Fibroblast of lung (primary cell): Measurements from ENCODE around the gene SLC6A2. TPM values are rescaled to one million over a fixed set of nuclear protein-coding genes. Genes with fewer than 3 reads are reported as not detected.

ENCODE experiments used
- DNase-seq, 2 donors: peaks; one replicate each; pipeline versions ENCODE4 v3.0.0 to v3.0.0-alpha.2; 2010; ENCODE audit warnings: low read depth in 2 of 2
- H2AFZ ChIP-seq: 2 replicates; pipeline ENCODE4 v1.5.1; 2012; ENCODE audit warnings: low read length, control low read depth, inconsistent platforms
- H3K27ac ChIP-seq: 2 replicates; pipeline ENCODE4 v1.5.1; 2011; ENCODE audit warnings: low read length, control low read depth; ENCODE audit not compliant: insufficient read depth
- H3K27me3 ChIP-seq: 2 replicates; pipeline ENCODE4 v1.5.1; 2011; ENCODE audit warnings: mild to moderate bottlenecking, low read length; ENCODE audit not compliant: control insufficient read depth, insufficient read depth
- H3K36me3 ChIP-seq: 2 replicates; pipeline ENCODE4 v1.5.1; 2011; ENCODE audit warnings: low read length; ENCODE audit not compliant: control insufficient read depth, insufficient read depth
- H3K4me1 ChIP-seq: 2 replicates; pipeline ENCODE4 v1.5.1; 2011; ENCODE audit warnings: low read length; ENCODE audit not compliant: control insufficient read depth, insufficient read depth; ENCODE audit errors: extremely low read depth
- H3K4me2 ChIP-seq: 2 replicates; pipeline ENCODE4 v1.5.1; 2011; ENCODE audit warnings: low read length, control low read depth; ENCODE audit not compliant: insufficient read depth; ENCODE audit errors: extremely low read depth
- H3K4me3 ChIP-seq, 4 experiments: fragments of 200-600 bp in 1 of 4; sonication (generic) in 1 of 4; replicated peaks in 1 of 4; 2 replicates each; pipeline ENCODE4 v1.5.1; 2011 to 2016; ENCODE audit warnings: low read length in 4 of 4, low read depth in 3 of 4, mild to moderate bottlenecking in 3 of 4, control low read depth in 2 of 4, inconsistent platforms in 1 of 4, mixed read lengths in 1 of 4; ENCODE audit not compliant: insufficient read depth in 1 of 4; ENCODE audit errors: control extremely low read depth in 1 of 4
- H3K79me2 ChIP-seq: 2 replicates; pipeline ENCODE4 v1.5.1; 2012; ENCODE audit warnings: mild to moderate bottlenecking, low read length, inconsistent platforms; ENCODE audit not compliant: control insufficient read depth, insufficient read depth
- H3K9ac ChIP-seq: 2 replicates; pipeline ENCODE4 v1.5.1; 2011; ENCODE audit warnings: mild to moderate bottlenecking, low read length, control low read depth; ENCODE audit not compliant: insufficient read depth
- H3K9me3 ChIP-seq: 2 replicates; pipeline ENCODE4 v1.5.1; 2012; ENCODE audit warnings: low read depth, low read length; ENCODE audit not compliant: control insufficient read depth, insufficient read depth
- H4K20me1 ChIP-seq: 2 replicates; pipeline ENCODE4 v1.5.1; 2011; ENCODE audit warnings: low read length; ENCODE audit not compliant: control insufficient read depth, insufficient read depth; ENCODE audit errors: extremely low read depth
- CTCF ChIP-seq, 2 donors: IDR thresholded peaks in 1 of 2; conservative IDR thresholded peaks in 1 of 2; 1 replicate in 1 of 2; 2 replicates in 1 of 2; pipeline ENCODE4 v1.5.1; 2011 to 2012; ENCODE audit warnings: low read length in 2 of 2, control low read depth in 1 of 2, inconsistent platforms in 1 of 2, low read depth in 1 of 2, mild to moderate bottlenecking in 1 of 2
- EZH2 ChIP-seq: IDR thresholded peaks from 2 replicates; pipeline ENCODE4 v1.5.1; 2012; ENCODE audit warnings: low read length, control low read depth, mild to moderate bottlenecking; ENCODE audit errors: missing control alignments
- polyA plus RNA-seq, 2 donors: library from polyadenylated mRNA; depleted of rRNA in 1 of 2; stranded (reverse) in 1 of 2; unstranded in 1 of 2; fragments of >200 nt; gene quantifications; 2 replicates each; pipeline ENCODE4 v1.2.1, GENCODE V29; 2011 to 2012; ENCODE audit warnings: missing spikeins in 1 of 2
- total RNA-seq: library from RNA; depleted of rRNA; stranded (reverse); fragments of >200 nt; gene quantifications from 2 replicates; pipeline ENCODE4 v1.2.1, GENCODE V29; 2014

The SLC6A2 gene
- total and polyA plus RNA-seq, 2 donors (not counting 1 experiment from before 2014, with no cell fraction given) = not detected

- H3K9me3 ChIP-seq = no peaks in the 10 kb centered on the region
- H3K4me2 ChIP-seq = no peak overlapping the region
- H3K9ac ChIP-seq = no peak overlapping the region
- no peaks in the 10 kb centered on the region for H3K36me3 ChIP-seq
- H3K4me3 ChIP-seq = no peak overlapping the region
- no peak overlapping the region for H2AFZ ChIP-seq
- H3K27ac ChIP-seq = no peak overlapping the region
- no peaks in the 10 kb centered on the region for H3K4me1 ChIP-seq
- no peak for TF ChIP-seq CTCF (conservative IDR thresholded peaks at IDR 0.05 in 1 of 2, IDR thresholded peaks at IDR 0.05 in 1 of 2; ENCODE audit: low read depth in 1 of 2, low read length in 2 of 2)
- no peak for TF ChIP-seq EZH2
- no peaks in the 10 kb centered on the region for H4K20me1 ChIP-seq
- no peaks in the 10 kb centered on the region for H3K79me2 ChIP-seq
- no peak for DNase-seq
- no peaks in the 10 kb centered on the region for H3K27me3 ChIP-seq
These were observed 69.4 kb downstream of the SLC6A2 start for GRCh38 chr16:55725055-55725777.

DNA sequence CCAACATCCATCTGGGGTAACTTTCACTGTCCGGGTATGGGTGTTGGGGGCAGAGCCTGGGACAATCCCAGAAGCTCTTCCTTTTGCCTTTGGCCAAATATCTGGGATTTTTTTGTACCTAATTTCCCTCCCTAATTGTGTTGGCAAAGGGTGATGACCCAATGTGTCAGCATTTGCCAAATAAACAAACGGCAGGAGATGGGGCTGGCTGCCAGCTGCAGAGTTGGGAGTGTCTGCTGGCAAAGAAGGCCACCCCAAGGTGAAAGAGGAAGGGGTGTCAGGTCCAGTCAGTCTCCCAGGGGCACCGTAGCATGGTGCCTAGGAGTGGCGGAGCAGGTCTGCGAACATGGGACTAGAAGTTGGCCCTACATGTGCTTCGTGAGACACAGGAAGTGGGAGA is 73.0 kb downstream of the SLC6A2 start:
- Histone ChIP-seq H3K4me3 (no peak overlapping the region), H3K27me3 (no peaks in the 10 kb centered on the region)
- DNase-seq = no peak

DNA sequence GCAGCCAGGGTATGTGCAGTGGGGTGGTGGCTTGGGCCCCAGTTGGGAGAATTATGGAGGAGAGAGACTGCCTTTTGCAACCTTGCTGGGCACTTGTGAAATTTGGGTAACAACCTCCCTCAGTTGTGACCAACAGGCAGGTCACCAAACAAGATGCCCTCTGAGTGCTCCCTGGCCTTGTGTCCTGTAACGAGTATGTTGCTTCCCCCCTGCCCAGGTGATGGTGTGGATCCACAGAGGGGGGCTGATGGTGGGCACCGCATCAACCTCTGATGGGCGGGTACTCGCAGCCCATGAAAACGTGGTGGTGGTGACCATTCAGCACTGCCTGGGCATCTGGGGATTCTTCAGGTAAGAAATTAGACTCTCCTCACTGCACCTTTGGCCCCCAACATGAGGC is 74.3 kb downstream of the SLC6A2 start:
- Histone ChIP-seq H3K27me3 (no peaks in the 10 kb centered on the region), H3K27ac (no peak overlapping the region), H2AFZ (no peak overlapping the region), H3K79me2 (no peaks in the 10 kb centered on the region), H3K9ac (no peak overlapping the region), H3K4me2 (no peak overlapping the region), H4K20me1 (no peaks in the 10 kb centered on the region), H3K9me3 (no peaks in the 10 kb centered on the region), H3K4me3 (no peak overlapping the region), H3K36me3 (no peaks in the 10 kb centered on the region), H3K4me1 (no peaks in the 10 kb centered on the region)
- no peak for DNase-seq
- TF ChIP-seq EZH2 (no peak), CTCF (conservative IDR thresholded peaks at IDR 0.05 in 1 of 2, IDR thresholded peaks at IDR 0.05 in 1 of 2; ENCODE audit: low read depth in 1 of 2, low read length in 2 of 2) (no peak)

More for the DNA sequence above, 73.0 kb downstream of the SLC6A2 start:
- Histone ChIP-seq H3K36me3 (no peaks in the 10 kb centered on the region), H3K4me1 (no peaks in the 10 kb centered on the region), H3K4me2 (no peak overlapping the region), H3K9me3 (no peaks in the 10 kb centered on the region), H3K27ac (no peak overlapping the region), H3K9ac (no peak overlapping the region), H4K20me1 (no peaks in the 10 kb centered on the region), H3K79me2 (no peaks in the 10 kb centered on the region), H2AFZ (no peak overlapping the region)
- no peak for TF ChIP-seq EZH2
